Progenitor cell of endocrine pancreas (in vitro differentiated cells): ENCODE data around the gene GATA1. TPM values are rescaled to one million over a fixed set of nuclear protein-coding genes. Genes with fewer than 3 reads are reported as not detected.

ENCODE experiments used
- DNase-seq: peaks from one replicate; pipeline ENCODE4 v3.0.0; 2021; ENCODE audit warnings: low spot score; ENCODE audit not compliant: unreplicated experiment
- H3K27ac Mint-ChIP-seq: 2 replicates; pipeline ENCODE4 v1.8.0; 2021; ENCODE audit warnings: mild to moderate bottlenecking, moderate library complexity, mixed read lengths
- H3K27me3 Mint-ChIP-seq: 2 replicates; pipeline ENCODE4 v1.8.0; 2021; ENCODE audit warnings: mixed read lengths
- H3K36me3 Mint-ChIP-seq: 2 replicates; pipeline ENCODE4 v1.8.0; 2022; ENCODE audit warnings: mixed read lengths; ENCODE audit not compliant: insufficient read depth
- H3K4me1 Mint-ChIP-seq: 2 replicates; pipeline ENCODE4 v1.8.0; 2021; ENCODE audit warnings: low read depth, mixed read lengths
- H3K4me3 Mint-ChIP-seq: 2 replicates; pipeline ENCODE4 v1.8.0; 2021; ENCODE audit warnings: low read depth, mild to moderate bottlenecking, moderate library complexity, mixed read lengths
- H3K9me3 Mint-ChIP-seq: 2 replicates; pipeline ENCODE4 v1.8.0; 2021; ENCODE audit warnings: low read depth, mixed read lengths
- long read RNA-seq: library from polyadenylated mRNA; unstranded; transcript quantifications from one replicate; pipeline ENCODE4 v2.0.0, GENCODE V29; 2020
- total RNA-seq: library from RNA; stranded (reverse); gene quantifications from 2 replicates; pipeline ENCODE4 v1.2.1, GENCODE V29; 2021
- TF ChIP-seq, protein P1 (sequence below): fragments of 200-600 bp; sonication (generic); IDR thresholded peaks from one replicate; pipeline ENCODE4 v1.5.0; 2021; ENCODE audit warnings: antibody characterized with exemption, mild to moderate bottlenecking; ENCODE audit not compliant: unreplicated experiment

GATA1 gene
- total RNA-seq = not detected in 2 replicates
- long read RNA-seq = 0 reads

GRCh38 chrX:48786341-48786800 is at the start of gene GATA1:
GATA1 (plus strand) TSS chrX:48786590; CDS start chrX:48791110, 4,520 bp downstream.
- no peak within 1 kb of the TSS for H3K27ac Mint-ChIP-seq
- no peak for DNase-seq
- no peak within 1 kb of the TSS for H3K4me3 Mint-ChIP-seq
- no peaks in the 10 kb centered on the region for H3K4me1 Mint-ChIP-seq
- H3K36me3 Mint-ChIP-seq = no peaks in the 10 kb centered on the region
- peaks cover 19% of the 10 kb centered on the region for H3K27me3 Mint-ChIP-seq
- H3K9me3 Mint-ChIP-seq = peaks cover 15% of the 10 kb centered on the region
- TF ChIP-seq, protein P1, sequence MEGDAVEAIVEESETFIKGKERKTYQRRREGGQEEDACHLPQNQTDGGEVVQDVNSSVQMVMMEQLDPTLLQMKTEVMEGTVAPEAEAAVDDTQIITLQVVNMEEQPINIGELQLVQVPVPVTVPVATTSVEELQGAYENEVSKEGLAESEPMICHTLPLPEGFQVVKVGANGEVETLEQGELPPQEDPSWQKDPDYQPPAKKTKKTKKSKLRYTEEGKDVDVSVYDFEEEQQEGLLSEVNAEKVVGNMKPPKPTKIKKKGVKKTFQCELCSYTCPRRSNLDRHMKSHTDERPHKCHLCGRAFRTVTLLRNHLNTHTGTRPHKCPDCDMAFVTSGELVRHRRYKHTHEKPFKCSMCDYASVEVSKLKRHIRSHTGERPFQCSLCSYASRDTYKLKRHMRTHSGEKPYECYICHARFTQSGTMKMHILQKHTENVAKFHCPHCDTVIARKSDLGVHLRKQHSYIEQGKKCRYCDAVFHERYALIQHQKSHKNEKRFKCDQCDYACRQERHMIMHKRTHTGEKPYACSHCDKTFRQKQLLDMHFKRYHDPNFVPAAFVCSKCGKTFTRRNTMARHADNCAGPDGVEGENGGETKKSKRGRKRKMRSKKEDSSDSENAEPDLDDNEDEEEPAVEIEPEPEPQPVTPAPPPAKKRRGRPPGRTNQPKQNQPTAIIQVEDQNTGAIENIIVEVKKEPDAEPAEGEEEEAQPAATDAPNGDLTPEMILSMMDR = no peak

DNA sequence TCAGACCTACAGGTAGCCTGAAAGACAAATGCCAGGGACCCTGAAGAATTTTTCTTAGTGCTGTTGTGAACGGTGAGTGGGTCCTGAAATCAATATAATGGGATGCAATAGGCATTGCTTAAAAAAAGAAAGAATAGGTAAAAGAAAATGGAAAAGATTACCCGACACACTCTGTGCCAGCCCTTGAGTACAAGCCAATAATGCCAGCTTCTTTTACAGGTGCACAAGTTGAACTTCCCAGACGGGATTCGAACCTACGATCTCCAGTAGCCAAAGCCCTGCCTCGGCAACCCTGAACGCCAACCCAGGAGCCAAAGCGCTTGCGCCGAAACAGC is 49.5 kb upstream of the GATA1 start:
- no peaks in the 10 kb centered on the region for H3K36me3 Mint-ChIP-seq
- DNase-seq = no peak
- H3K27ac Mint-ChIP-seq = peak overlapping the region; percentile 96
- H3K27me3 Mint-ChIP-seq = no peaks in the 10 kb centered on the region
- H3K4me3 Mint-ChIP-seq = peak overlapping the region; percentile 87
- H3K9me3 Mint-ChIP-seq = peaks cover 18% of the 10 kb centered on the region
- TF ChIP-seq, protein P1 = no peak
- H3K4me1 Mint-ChIP-seq = peaks cover 3% of the 10 kb centered on the region

DNA sequence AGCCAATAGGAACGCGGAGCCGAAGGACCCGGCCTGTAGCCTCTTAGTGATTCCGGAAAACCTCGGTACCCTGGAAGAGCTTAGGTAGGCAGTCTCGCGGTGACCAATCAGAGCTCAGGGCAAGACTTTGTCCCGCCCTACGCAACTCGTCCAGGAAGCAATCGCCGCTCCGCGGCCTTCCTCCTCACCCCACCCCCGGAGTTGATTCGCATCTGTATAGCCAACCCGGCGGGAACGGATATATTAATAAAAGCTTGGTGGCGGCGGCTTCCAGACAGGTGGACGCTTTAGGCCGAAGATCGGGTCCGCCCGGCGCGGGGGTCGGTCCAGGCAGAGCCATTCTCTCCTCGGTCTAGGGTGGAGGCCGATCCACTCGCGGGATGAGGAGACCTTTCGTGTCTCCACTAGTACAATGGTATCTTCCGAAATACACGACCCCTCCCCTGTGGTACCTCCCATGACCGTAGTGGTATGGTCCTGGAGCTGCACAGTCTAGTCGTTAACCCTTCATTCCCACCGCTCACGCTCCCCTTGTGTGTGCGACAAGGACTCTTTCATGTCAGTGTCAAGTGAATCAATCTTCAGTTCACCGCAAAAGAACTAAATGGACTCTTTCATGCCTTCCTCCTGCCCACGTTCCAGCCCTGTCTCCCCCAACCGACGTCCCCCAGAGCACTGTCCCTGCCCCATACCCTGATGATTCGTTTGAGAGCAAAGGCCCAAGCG is 49.0 kb upstream of the GATA1 start:
- TF ChIP-seq, protein P1 = no peak
- no peaks in the 10 kb centered on the region for H3K27me3 Mint-ChIP-seq
- H3K9me3 Mint-ChIP-seq = peaks cover 18% of the 10 kb centered on the region
- H3K27ac Mint-ChIP-seq = peak overlapping the region; percentile 96
- H3K4me1 Mint-ChIP-seq = peaks cover 3% of the 10 kb centered on the region
- peak; percentile 65 for DNase-seq
- peak overlapping the region; percentile 87 for H3K4me3 Mint-ChIP-seq
- H3K36me3 Mint-ChIP-seq = no peaks in the 10 kb centered on the region

GRCh38 chrX:48737940-48738339 is 48.5 kb upstream of the GATA1 start:
- peak overlapping the region; percentile 87 for H3K4me3 Mint-ChIP-seq
- peaks cover 18% of the 10 kb centered on the region for H3K9me3 Mint-ChIP-seq
- peak overlapping the region; percentile 96 for H3K27ac Mint-ChIP-seq
- TF ChIP-seq, protein P1 = no peak
- H3K27me3 Mint-ChIP-seq = no peaks in the 10 kb centered on the region
- no peaks in the 10 kb centered on the region for H3K36me3 Mint-ChIP-seq
- H3K4me1 Mint-ChIP-seq = peaks cover 3% of the 10 kb centered on the region
- no peak for DNase-seq

GRCh38 chrX:48741834-48742233 is 44.6 kb upstream of the GATA1 start:
- Mint-ChIP-seq H3K27ac (no peak overlapping the region), H3K9me3 (peaks cover 14% of the 10 kb centered on the region), H3K36me3 (no peaks in the 10 kb centered on the region), H3K27me3 (no peaks in the 10 kb centered on the region), H3K4me3 (no peak overlapping the region), H3K4me1 (peaks cover 3% of the 10 kb centered on the region)
- TF ChIP-seq, protein P1 = no peak
- DNase-seq = no peak
